ENCODE data around the gene EXOC6.

- TF ChIP-seq, protein P1, sequence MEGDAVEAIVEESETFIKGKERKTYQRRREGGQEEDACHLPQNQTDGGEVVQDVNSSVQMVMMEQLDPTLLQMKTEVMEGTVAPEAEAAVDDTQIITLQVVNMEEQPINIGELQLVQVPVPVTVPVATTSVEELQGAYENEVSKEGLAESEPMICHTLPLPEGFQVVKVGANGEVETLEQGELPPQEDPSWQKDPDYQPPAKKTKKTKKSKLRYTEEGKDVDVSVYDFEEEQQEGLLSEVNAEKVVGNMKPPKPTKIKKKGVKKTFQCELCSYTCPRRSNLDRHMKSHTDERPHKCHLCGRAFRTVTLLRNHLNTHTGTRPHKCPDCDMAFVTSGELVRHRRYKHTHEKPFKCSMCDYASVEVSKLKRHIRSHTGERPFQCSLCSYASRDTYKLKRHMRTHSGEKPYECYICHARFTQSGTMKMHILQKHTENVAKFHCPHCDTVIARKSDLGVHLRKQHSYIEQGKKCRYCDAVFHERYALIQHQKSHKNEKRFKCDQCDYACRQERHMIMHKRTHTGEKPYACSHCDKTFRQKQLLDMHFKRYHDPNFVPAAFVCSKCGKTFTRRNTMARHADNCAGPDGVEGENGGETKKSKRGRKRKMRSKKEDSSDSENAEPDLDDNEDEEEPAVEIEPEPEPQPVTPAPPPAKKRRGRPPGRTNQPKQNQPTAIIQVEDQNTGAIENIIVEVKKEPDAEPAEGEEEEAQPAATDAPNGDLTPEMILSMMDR (IDR thresholded peaks at IDR 0.05) = no peak
- TF ChIP-seq POLR2A (IDR thresholded peaks at IDR 0.05) (no peak), EP300 (IDR thresholded peaks at IDR 0.05) (no peak)
Observed at GRCh38 chr10:92810934-92811532, 37.3 kb upstream of the EXOC6 start.
